NCI-H2107 treated with DMSO at 0.1 percent for 48 hours (cell line): ENCODE measurements around the gene TET3.

Experiments used
- DNase-seq: peaks from one replicate; lab custom pipeline; 2025; ENCODE audit not compliant: unreplicated experiment; lab: John Stamatoyannopoulos, UW

TET3 gene

DNA sequence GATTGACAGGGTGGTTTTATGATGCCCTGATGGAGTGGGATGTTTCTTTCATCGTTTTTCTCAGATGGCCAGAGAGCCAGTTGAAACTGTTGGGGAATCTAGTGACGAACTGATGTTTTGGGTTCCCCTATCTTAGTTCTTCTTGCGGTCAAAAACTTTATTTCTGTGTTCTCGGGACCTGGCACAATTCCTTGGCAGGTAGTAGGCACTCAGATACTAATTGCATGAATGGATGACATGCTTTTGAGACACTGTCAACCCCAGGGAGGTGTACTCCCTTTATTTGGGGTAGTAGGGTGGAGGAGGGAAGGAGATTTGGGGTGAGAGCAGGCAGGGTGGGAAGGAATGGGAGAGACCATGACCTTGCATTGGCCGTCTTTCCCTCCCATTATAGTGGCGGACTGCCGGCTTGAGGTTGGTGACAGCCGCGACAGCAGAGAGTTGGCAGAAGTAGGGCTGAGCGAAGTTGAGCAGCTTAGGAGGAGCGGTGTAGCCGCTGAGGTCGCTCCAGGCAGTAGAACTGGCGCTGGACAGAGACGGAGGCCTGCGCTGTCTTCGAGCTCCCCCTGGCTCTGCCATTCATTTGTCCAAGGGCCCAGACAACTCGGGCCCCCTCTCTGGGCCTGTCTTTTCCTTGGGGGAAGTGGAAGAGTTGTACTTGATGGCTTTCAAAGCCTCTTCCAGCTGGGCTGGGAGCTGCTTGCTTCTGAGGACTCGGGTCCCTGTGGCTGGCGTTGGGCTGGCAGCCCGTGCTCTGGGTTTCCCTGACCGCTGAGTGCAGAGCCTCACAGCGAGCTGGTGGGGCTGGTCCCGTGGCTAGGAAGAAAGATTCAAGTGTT is 2.6 kb downstream of the TET3 start:
- DNase-seq = no peak

- DNase-seq = no peak
These were observed 3.4 kb downstream of the TET3 start for GRCh38 chr2:73987948-73988700.

DNA sequence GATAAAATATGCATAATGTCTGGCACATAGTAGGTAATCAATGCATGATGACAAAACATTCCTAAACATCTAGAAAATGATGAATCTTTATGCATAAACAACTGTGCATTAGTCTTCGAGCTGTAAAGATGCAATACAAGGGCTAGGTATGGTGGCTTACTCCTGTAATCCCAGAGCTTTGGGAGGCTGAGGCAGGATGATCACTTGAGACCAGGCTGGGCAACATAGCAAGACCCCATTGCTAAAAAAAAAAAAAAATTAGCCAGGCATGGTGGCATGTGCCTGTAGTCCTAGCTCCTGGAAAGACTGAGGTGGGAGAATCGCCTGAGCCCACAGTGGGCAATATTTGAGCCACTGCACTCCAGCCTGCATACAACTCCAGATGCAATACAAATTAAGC is 5.3 kb downstream of the TET3 start:
- no peak for DNase-seq

GRCh38 chr2:73990531-73990930 is 5.8 kb downstream of the TET3 start:
- no peak for DNase-seq

DNA sequence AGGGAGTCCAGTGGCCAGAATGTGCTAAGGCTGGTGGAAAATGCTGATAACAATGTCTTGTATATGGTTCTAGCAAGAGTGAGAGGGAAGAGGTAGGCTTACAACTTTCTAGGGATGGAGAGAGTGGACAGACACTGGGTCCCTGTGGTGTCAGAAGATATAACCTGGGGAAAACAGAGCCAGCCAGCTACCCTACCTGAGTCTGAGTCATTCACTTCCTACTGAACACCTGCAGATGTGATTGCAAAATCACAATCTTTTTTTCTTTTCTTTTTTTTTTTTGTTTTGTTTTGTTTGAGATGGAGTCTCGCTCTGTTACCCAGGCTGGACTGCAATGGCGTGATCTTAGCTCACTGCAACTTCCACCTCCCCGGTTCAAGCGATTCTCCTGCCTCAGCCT is 7.3 kb downstream of the TET3 start:
- DNase-seq = no peak

GRCh38 chr2:73993376-73993775 is 8.7 kb downstream of the TET3 start:
- no peak for DNase-seq

DNA sequence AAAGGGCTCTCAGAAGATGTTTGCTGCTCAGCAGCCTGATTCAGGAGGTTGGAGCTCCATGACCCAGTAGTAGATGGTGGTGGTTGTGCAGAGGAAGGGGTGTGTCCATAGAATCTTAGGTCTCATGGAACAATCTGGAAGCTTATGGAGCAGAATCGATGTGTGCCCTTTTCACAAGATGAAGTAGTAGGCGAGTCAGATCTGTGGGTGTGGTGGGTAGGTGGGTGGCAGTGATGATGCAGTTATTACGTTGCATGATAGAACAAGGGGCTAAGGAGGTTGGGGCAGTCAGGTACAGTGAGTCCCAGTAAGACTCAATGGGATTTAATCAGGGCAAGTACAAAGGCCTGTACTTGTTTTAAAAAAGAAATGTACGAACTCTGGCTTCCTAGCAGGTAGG is 9.1 kb downstream of the TET3 start:
- DNase-seq = no peak

GRCh38 chr2:73994178-73994831 is 9.6 kb downstream of the TET3 start:
- no peak for DNase-seq

DNA sequence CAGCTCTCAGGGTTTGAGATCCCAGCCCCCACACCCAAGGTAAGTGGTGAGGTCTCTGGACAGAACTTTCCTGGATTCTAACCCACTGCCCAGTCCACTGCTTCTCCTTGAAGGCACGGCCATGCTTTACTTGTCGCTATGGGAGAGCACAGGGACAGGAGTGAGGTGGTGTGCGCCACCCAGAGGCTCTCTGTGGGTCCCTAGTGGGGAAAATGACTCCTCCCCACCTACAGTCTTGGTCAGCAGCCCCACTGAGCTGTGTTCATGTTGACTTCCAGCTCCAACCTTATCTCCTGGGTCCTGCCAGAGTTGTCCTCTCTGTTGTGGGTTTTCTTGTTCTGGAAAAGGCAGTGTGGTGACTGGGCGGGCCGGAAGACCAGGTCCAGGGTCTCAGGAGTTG is 11.1 kb downstream of the TET3 start:
- DNase-seq = no peak

- no peak for DNase-seq
These were observed 13.1 kb downstream of the TET3 start for GRCh38 chr2:73997813-73998212.

DNA sequence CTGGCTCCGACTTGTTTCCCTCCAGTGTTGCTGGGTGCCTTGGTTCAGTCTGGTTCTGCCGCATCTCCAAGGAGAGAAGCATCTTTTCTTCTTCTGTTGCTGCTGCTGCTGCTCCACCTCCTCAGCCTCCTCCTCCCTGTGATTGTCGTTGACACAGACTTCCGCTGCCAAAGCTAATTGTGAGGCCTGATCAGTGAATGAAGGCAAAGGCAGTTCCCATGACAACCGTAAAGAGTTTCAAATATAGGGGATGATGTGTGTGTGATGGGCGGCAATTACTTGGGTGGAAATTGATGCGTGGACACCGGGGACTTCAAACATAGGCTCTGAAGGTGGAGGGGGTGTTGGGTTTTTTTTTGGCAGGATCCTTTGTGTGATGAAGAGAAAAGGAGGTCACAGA is 13.7 kb downstream of the TET3 start:
- no peak for DNase-seq

DNA sequence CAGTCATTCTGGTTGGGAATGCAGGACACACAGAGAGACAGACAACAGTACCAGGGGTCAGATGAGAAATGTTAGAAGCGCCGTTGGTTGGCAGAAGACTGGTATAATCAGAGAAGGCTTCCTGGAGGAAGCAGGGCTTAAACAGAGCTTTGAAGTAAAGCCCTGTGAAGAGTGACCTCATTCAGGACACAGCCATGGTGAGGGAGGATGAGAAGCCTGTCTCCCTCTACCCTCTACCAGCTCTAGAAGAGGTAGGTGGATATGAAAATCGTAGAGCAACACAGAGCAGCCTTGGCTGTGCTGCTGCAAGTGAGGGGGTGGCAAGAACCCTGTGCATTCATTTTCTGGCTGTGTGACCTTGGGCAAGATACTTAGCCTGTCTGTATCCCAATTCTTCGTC is 14.2 kb downstream of the TET3 start:
- DNase-seq = no peak

DNA sequence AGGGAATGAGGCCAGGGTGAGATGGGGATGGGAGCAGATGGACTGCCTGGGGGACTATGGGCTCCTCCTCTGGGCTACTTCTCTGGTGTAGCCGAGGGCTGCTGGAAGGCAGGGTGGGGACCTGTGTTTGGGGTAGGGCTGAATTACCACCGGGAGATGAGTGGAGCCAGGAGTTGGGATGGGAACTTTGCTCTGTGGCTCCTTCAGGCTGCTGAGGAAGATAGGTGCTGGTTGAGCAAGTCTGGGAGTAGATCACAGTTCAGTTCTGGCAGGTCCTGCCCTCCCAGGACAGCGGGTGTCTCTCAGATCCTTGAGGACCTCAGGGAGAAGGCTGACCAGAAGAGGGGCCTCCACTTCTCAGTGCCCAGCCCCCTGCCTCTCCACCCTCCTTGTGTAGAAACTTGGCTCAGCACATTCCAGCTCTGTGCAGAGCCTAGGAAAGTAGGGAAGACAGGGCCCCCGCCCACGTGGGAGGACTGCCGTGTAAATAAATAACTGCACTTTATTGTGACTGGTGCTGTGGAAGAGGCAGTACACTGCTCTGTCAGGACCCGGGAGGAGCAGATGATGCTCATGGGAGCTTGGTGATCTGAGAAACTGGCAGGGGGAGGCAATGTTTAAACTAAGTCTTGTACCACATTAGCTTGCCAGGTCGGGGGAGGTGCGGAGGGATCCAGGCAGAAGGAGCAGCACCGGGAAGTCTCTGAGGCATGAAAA is 15.3 kb downstream of the TET3 start:
- no peak for DNase-seq

- DNase-seq = no peak
These were observed 16.0 kb downstream of the TET3 start for GRCh38 chr2:74000666-74001065.

DNA sequence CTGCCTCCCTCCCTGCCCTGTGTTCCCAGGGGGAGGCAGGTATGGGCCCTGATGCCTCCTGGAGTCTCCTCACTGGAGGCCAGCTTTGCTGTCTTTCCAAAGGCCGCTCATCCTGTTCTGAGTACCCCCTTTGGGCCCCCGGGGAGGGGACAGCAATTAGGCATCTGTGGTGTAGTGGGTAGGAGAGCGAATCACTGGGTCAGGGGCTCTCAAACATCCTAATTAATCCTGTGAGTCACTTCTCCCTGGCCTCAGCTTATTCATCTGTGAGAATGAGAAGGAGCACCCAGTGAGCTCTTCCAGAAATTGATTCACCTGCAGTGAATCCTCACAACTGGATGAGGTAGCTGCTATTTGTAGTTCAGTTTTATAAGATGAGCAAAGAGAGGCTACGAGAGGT is 16.4 kb downstream of the TET3 start:
- DNase-seq = no peak

DNA sequence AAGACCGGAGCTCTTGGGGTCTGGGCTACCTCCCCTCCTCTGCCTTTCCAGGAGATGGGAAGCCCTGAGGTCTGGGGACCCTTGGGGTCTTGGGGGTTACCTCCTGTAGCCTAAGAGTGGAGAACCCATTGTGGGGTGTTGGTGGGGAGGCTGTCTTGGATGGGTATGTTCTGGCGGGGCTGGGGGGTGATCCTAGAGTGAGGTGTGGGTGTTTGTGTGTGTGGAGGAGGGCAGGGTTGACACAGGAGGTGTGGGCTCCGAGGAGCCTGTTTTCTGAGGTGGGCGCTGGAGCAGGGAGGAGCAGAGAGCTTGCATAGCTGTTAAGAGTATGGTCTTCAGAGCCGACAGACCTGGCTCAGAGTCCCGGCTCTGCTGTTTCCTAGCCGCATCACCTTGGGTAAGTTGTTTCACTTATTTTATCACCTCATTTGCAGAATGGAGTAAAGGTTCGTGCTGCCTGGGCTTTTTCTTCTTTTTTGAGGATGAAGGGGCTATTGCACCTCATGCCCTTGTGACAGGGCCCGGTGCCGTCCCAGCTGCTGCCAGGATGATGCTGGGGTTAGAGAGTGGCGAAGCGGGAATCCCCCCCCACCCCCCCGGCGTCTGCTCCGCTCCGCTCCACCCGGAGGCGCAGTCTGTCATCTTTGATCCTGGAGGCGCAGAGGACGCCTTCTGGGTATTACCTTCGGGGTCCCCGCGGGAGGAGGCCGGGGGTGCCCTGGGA is 17.2 kb downstream of the TET3 start:
- no peak for DNase-seq

- peak; percentile 44 for DNase-seq
These were observed 18.1 kb downstream of the TET3 start for GRCh38 chr2:74002505-74003421.

GRCh38 chr2:74003494-74004211 is 18.9 kb downstream of the TET3 start:
- no peak for DNase-seq
